ENCODE measurements around the gene GDF9. TPM values are rescaled to one million over a fixed set of nuclear protein-coding genes. Genes with fewer than 3 reads are reported as not detected.
A peak's percentile ranks its signal among the peaks of the same experiment; 100 is the strongest.

Gene GDF9
- total RNA-seq, 4 donors from 2014 or later = 0.23 to 0.37 (median 0.31) TPM; not detected in 1

GRCh38 chr5:132836852-132837251 lies 29.4 kb downstream of the GDF9 start:
- Histone ChIP-seq H3K36me3 (no peaks in the 10 kb centered on the region), H3K4me3 (no peak overlapping the region), H3K27me3 (no peaks in the 10 kb centered on the region), H3K27ac (no peak overlapping the region), H3K9me3 (no peaks in the 10 kb centered on the region), H3K4me1 (peaks cover 0 to 14% (median 6%) of the 10 kb centered on the region in 3 donors)
- no peak for ATAC-seq
- WGBS, 2 donors (ENCODE audit: low coverage in 1 of 2) = 88 to 100% methylated on average over 1 of the region's 1 CpG
- TF ChIP-seq POLR2AphosphoS5 (IDR thresholded peaks at IDR 0.05) (no peak), EP300 (IDR thresholded peaks at IDR 0.05) (no peak), CTCF (IDR thresholded peaks at IDR 0.05) (no peak), POLR2A (IDR thresholded peaks at IDR 0.05) (no peak)

DNA sequence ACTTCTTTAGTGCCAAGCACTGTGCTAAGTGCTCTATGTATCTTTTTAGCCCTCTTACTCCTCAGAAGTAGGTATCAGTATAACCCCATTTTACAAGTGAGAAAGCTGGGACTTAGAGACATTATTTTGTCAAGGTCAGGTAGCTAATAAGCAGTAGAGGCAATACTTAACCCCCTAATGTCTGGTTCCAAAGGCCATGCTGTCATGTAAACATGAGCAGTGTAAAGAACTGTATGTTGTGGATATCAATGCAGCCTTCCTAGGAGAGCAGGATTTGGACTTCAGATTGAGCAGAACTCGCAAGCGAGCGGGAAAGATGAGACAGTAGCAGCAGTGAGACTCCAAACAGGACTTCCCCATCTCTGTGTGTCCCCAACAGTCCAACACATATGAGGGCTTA lies 32.2 kb downstream of the GDF9 start:
- H3K27ac ChIP-seq = no peak overlapping the region
- 90 to 100% methylated on average over 3 of the region's 3 CpGs for WGBS, 2 donors (ENCODE audit: low coverage in 1 of 2)
- peaks cover 0 to 18% (median 7%) of the 10 kb centered on the region in 3 donors for H3K4me1 ChIP-seq
- no peak overlapping the region for H3K4me3 ChIP-seq
- H3K36me3 ChIP-seq = no peaks in the 10 kb centered on the region
- H3K9me3 ChIP-seq = no peaks in the 10 kb centered on the region
- H3K27me3 ChIP-seq = no peaks in the 10 kb centered on the region
- TF ChIP-seq EP300 (IDR thresholded peaks at IDR 0.05) = no peak
- TF ChIP-seq POLR2A (IDR thresholded peaks at IDR 0.05) = no peak
- TF ChIP-seq POLR2AphosphoS5 (IDR thresholded peaks at IDR 0.05) = no peak
- no peak for TF ChIP-seq CTCF (IDR thresholded peaks at IDR 0.05)
- no peak for ATAC-seq

DNA sequence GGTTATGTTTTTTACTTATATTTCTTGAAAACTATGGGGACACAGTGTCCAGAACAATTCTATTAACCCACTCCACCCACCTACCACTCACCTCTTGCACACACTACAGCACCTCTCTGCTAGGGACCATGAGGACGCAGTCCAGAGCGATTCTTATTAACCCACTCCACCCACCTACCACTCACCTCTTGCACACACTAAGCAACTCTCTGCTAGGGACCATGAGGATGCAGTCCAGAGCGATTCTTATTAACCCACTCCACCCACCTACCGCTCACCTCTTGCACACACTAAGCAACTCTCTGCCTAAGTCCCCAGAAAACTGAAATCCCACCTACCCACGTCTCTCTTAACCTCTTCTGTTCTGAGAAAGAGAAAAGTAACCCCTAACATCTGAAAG lies 33.7 kb downstream of the GDF9 start:
- WGBS, 2 donors (ENCODE audit: low coverage in 1 of 2) = 87 to 100% methylated on average over 1 to 5 of the region's 5 CpGs

DNA sequence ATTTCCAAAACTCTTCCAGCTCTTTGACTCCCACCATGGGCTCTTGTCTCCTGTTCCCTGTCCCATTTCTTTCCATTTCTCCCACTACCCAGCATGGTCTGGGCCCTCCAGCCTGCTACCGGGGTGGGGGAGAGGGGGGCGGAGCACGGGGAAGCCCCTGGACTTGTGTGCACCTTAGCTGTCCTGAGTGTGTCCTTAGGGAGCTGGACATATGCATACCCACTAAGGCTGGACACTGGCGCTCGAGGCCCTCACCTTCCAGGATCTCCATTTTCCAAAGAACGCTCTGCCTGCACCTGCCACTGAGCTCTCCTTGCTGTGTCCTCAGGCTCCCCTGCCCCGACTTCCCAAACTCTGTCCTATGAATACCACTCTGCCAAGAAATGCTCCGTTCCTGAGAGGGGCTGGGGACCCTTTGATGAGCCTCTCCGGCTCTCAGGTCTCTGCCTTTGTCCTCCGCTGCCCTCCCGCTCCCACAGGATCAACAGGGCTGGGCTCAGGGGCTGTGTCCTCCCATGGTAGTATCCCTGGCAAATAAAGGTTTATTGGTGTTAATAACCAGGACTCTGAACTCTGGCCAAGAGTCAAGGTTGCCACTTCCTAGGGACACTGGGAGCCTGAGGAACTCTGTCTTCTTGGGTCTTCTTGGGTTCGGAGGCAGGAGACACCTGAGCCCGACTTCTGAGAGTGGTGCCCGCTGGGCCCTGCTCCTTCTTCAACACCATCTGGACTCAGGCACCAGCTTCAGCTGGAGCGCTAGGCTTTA lies 35.0 kb downstream of the GDF9 start:
- WGBS, 2 donors (ENCODE audit: low coverage in 1 of 2) = 93 to 96% methylated on average over 3 to 8 of the region's 15 CpGs
- peaks cover 0 to 6% of the 10 kb centered on the region in 2 donors for H3K36me3 ChIP-seq
- no peaks in the 10 kb centered on the region for H3K9me3 ChIP-seq
- H3K27me3 ChIP-seq = no peaks in the 10 kb centered on the region
- TF ChIP-seq CTCF (IDR thresholded peaks at IDR 0.05) (no peak), POLR2A (IDR thresholded peaks at IDR 0.05) (no peak), POLR2AphosphoS5 (IDR thresholded peaks at IDR 0.05) (no peak), EP300 (IDR thresholded peaks at IDR 0.05) (no peak)
- H3K4me3 ChIP-seq = peak overlapping the region in 1 of 2 donors; percentile 92
- ATAC-seq = no peak
- H3K27ac ChIP-seq = peak overlapping the region in 3 of 4 donors; percentile 85 to 88 (median 88)
- H3K4me1 ChIP-seq = peaks cover 0 to 28% (median 7%) of the 10 kb centered on the region in 3 donors

More for the DNA sequence above, 33.7 kb downstream of the GDF9 start:
- Histone ChIP-seq H3K27ac (no peak overlapping the region), H3K36me3 (no peaks in the 10 kb centered on the region), H3K4me1 (peaks cover 0 to 22% (median 7%) of the 10 kb centered on the region in 3 donors), H3K9me3 (no peaks in the 10 kb centered on the region), H3K27me3 (no peaks in the 10 kb centered on the region), H3K4me3 (no peak overlapping the region)
- ATAC-seq = no peak
- TF ChIP-seq EP300 (IDR thresholded peaks at IDR 0.05) (no peak), POLR2A (IDR thresholded peaks at IDR 0.05) (no peak), CTCF (IDR thresholded peaks at IDR 0.05) (no peak), POLR2AphosphoS5 (IDR thresholded peaks at IDR 0.05) (no peak)
